ENCODE data around the gene NCKAP5.
"Not testable (repeated sequence)": the region's sequence is repeated elsewhere in the genome, so short reads cannot be mapped to it uniquely, and the experiment has no call there.

NCKAP5 gene

GRCh38 chr2:133266041-133266925, 302.0 kb downstream of the NCKAP5 start:
- no peak for DNase-seq (ENCODE audit: low spot score)

DNA sequence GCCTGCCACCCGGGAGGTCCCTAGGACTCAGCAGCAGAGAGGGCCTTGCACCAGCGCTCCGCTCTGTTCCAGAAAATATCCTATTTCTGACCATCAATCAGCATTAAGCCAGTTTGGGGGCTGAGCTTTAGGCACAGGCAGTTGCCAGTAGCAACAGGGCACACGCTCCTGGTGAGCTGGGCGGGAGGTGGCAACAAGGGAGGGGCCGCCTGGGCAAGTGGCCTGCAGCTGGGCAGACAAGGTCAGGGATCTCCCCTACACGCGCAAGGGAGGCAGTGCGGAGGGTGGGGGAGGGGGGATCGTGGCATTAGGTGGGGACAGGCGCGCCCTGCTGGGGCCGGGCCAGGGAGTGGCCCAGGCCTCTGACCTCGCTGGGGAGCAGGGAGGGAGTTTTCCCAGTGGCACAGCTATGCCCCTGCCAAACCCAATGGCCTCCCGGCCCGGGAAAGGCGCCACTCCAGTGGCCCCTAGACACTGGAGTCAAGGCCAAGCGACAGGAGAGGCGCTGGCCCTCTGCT, 302.8 kb downstream of the NCKAP5 start:
- peak; percentile 55 for DNase-seq (ENCODE audit: low spot score)

DNA sequence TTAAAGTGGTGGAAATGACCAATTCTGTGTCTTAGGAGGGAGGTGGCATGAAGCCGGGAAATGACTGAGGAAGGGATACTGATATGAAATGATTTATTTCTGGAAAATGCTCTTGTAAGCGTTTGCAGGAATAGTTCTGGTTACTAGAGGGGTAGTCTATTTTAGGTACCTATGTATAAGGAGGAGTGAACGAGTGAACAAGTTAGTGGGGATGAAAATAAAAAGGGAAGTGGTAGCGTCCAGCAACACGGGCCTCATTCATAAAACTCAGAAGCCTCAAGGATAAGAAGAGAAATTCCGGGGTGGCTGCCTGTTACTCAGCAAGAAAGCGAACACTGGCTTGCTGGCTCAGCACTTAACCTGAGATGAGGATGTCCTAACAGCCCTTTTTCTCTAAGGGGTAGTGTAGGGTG, 303.3 kb downstream of the NCKAP5 start:
- DNase-seq (ENCODE audit: low spot score): peak; percentile 47

- no peak for DNase-seq (ENCODE audit: low spot score)
These were observed 305.4 kb downstream of the NCKAP5 start for GRCh38 chr2:133262893-133263292.

DNA sequence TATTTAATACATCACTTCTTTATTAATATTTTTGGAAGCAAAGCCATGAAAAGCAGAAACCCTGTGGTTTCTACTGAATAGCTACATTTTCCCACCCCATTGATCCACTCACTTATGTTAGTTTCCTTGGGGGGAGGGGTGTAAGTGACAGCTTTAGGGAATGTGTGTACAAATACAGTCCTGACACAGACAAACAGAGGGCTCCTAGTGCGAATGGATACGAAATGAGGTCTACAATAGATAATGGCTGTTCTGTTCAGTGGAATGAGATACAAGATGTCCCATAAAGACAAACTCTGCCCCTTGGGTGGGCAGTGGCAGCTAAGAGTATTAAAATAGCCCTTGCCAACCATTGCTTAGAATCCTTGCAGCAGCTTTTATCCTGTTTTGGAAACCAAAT, 312.9 kb downstream of the NCKAP5 start:
- peak; percentile 89 for DNase-seq (ENCODE audit: low spot score)

DNA sequence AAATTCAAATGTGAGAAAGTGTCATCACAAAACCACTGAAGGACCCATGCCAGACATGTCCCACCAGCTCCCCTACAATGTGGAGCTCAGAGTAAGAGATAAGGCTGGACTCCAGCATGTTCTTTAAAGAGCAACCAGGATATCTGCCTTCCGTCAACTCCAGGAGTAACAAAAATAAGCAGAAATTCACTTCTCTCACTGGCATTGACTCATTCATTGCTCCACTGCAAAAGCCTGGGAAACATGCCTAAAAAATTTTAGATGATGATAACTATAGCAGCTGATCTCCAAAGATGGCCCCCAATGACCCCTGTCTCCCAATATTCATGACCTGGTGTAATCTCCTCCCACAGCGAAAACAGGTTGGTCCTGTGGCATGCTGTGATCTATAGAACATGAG, 314.5 kb downstream of the NCKAP5 start:
- DNase-seq (ENCODE audit: low spot score): no peak

DNA sequence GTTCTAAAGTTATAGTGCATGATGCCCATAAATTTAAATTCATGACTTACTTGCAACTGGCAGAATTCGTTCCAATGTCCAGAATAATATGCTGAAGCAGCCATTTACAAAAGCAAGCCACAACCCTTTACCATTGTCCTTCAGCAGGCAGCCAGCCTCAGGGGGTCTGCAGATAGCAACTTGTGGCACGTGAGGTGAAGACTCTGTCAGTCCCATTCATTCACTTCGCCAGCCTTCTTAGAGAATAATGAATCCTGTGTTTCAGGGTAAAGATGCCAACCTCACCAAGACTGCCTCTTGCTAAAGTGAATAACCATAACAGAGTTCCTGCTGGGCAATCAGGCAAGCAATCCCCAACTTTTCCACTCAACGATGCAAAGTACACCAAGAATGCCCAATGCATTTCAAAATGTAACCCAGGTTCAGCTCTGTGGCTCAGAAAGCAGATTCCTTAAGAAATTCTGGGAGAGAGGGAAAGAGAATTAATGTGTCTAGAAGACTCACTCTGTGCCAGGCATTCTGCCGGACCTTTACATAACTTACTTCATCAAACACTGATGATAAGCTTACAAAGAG, 315.4 kb downstream of the NCKAP5 start:
- DNase-seq (ENCODE audit: low spot score): no peak

GRCh38 chr2:133249362-133249761, 318.9 kb downstream of the NCKAP5 start:
- DNase-seq (ENCODE audit: low spot score): no peak

DNA sequence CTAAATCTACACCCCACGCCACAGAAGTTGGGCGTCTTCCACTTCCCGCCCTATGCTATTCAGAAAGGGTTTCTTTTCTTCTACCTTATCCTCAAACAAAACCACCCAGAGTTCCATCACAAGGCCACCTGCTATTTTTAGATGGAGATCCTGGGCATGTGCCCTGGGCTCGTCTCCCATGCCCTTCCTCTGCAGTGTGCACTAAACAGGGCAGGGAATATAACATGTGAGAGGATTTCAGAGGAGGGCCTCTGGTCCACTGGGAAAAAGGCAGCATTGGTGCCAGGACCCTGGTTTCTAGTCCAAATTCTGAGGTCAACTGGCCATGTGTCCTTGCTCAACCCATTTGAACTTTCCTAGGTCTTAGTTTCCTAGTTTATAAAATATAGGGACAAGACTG, 320.0 kb downstream of the NCKAP5 start:
- no peak for DNase-seq (ENCODE audit: low spot score)

DNA sequence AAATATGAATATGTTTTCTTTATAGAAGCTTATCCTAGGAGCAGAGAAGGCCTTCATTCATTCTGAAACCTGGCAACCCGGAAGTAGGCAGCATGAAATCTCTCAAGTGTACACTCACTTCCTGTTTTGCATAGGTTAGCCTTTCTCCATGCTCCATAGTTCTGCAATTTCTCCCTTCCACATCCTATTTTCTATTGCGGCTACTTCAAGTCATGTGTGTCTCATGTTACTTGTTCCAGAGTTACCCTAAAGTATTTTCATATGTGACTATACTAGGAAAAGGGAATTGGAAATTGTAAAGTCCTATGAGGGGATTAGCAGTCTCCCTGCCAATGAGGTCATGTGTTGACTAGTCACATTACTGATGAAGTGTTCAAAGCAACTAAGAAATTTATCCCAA, 320.6 kb downstream of the NCKAP5 start:
- peak; percentile 81 for DNase-seq (ENCODE audit: low spot score)

DNA sequence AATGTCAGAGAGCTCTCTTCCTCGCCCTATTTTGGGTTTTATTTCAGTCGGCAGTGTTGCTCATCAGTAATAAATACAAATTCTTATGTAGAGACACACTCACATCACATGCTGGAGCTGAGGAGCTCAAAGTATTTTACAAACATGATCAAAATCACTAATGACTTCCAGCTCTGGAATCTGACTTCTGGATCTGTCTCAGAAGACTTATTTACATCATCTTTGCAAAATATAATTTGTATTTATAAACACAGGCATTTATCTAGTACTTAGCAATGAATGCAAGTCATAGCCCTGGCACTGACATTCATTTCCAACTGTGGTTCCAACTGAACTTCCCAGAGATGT, 327.1 kb downstream of the NCKAP5 start:
- peak; percentile 49 for DNase-seq (ENCODE audit: low spot score)

GRCh38 chr2:133240491-133241223, 327.6 kb downstream of the NCKAP5 start:
- DNase-seq (ENCODE audit: low spot score): peak; percentile 65

DNA sequence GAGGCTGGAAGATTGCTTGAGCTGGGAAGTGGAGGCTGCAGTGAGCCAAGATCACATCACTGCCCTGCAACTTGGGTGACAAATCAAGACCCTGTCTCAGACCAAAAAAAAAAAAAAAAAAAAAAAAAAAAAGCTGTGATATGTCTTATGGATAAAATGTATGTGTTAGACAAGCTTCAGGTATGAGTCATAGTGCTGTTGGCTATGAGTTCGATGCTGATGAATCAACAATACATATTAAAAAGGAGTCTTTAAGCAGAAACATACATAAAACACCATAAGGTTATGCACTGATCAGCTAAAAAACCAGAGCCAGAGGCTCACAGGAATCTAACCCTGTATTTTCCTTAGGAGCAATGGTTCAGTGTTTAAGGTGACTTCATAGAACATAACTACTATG, 332.3 kb downstream of the NCKAP5 start:
- no peak for DNase-seq (ENCODE audit: low spot score)

DNA sequence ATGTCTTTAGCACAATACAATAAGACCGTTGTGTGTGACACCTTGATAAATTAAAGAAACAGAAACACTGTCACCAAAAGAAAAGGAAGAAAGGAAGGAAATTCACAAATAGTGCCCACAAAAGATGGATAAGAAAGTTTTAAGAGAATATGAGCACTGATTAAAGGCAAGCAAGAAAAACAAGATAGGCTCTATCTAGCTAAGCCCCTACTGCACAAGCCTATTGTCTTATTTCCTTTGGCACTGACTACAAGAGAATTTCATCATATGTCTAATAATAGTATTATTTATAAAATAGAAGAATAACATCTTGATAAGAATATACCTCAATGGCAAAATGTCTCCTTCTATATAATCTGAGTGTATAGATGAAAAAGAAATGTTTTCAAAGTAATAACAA, 335.7 kb downstream of the NCKAP5 start:
- DNase-seq (ENCODE audit: low spot score): no peak

DNA sequence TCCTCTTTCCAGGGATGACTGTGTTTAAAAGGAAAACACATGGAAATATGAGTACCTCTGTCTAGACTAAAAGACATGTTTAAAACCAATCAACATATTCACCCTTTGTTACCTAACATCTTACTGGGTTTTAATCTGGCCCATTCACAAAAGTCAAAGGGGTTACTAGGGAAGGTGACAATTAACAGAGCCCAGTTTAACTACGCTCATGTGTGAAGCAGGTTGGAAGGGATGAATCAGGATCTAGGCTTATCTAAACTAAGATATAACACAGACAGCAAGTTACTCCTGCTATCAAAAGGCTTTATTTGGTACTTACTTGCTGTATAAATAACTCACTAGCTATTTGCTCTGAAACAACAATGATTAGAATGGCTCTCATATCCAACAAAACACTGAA, 337.0 kb downstream of the NCKAP5 start:
- no peak for DNase-seq (ENCODE audit: low spot score)

GRCh38 chr2:133229974-133230373, 338.3 kb downstream of the NCKAP5 start:
- no peak for DNase-seq (ENCODE audit: low spot score)

DNA sequence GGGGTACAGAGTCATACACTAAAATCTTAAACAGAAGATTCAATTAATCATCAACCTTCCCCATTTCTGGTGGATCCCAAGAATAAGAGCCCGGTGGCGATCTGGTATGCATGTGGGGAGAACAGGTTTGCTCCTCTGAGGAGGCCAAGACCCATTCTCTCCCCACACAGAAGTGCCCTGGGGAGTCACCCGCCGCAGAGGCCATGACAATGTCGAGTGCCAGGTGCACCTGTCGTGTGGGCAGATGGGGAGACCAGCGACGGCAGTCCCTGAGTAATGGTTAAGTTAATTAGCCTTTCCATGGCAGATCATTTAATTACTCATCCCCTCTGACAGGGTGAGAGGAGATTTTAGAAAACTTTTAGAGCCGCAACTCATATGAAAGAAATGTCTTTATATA, 345.0 kb downstream of the NCKAP5 start:
- DNase-seq (ENCODE audit: low spot score): no peak

- no peak for DNase-seq (ENCODE audit: low spot score)
These were observed 346.9 kb downstream of the NCKAP5 start for GRCh38 chr2:133221398-133221797.

DNA sequence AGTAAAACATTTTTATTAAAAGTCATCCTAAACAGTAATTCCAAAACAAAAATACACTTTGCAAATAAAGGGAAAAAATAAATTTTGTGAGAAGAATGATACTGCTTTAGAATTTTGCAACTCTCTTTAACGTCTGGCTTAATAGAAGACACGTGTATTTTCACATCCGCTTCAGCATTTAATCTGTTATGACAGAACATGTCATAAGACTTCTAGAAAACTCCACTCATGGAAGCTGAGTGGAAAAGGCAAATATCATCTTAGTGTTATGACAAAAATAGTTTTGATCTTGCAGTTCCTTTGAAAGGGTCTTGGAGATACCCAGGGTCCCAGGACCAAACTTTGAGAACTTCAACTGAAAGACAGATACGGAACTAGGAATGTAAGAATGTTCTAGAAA, 350.1 kb downstream of the NCKAP5 start:
- DNase-seq (ENCODE audit: low spot score): no peak

DNA sequence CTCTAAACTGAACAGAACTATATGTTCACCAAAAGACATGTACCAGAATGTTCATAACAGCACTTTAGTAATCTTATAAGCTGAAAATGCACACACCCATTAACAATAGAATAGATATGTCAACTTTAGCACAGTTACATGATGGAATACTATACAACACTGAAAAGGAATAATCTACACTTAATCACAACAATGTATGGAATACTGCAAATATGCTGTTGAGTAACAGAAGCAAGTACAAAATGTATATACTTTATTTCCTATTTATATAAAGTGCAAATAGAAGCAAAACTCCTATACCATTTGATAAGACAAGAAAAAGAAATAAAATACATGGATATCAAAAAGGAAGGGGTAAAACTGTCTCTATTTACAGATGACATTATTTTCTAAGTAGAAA, 352.8 kb downstream of the NCKAP5 start:
- no peak for DNase-seq (ENCODE audit: low spot score)

GRCh38 chr2:133213651-133214050, 354.6 kb downstream of the NCKAP5 start:
- DNase-seq (ENCODE audit: low spot score): no peak

GRCh38 chr2:133209325-133209724, 358.9 kb downstream of the NCKAP5 start:
- no peak for DNase-seq (ENCODE audit: low spot score)

DNA sequence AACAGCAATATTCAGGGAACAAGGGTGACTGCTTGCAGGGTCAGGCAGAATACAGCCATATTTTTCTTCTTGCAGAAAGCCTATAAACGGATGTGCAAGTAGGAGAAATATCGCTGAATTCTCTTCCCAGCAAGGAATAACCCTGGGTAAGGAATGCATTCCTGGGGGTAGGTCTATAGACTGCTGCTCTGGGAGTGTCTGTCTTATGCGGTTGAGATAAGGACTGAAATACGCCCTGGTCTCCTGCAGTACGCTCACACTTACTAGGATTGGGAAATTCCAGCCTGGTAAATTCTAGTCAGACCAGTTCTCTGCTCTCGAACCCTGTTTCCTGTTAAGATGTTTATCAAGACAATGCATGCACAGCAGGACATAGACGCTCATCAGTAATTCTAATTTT, 361.6 kb downstream of the NCKAP5 start:
- DNase-seq (ENCODE audit: low spot score): not testable (repeated sequence)
